ENCODE results near the gene PIM3.
"Not testable (repeated sequence)": the region's sequence is repeated elsewhere in the genome, so short reads cannot be mapped to it uniquely, and the experiment has no call there.

PIM3 gene

GRCh38 chr22:49973018-49973961 is 12.7 kb downstream of the PIM3 start:
- TF ChIP-seq ZFX (IDR thresholded peaks at IDR 0.05; ENCODE audit: borderline replicate concordance), result no peak
- no peak for TF ChIP-seq CTCF (IDR thresholded peaks at IDR 0.05)
- no peak overlapping the region for H3K27ac ChIP-seq

GRCh38 chr22:49975543-49976389 is 15.2 kb downstream of the PIM3 start:
- peak overlapping the region; percentile 33; the same call in 1 of the 2 replicates for H3K27ac ChIP-seq
- no peak for TF ChIP-seq ZFX (IDR thresholded peaks at IDR 0.05; ENCODE audit: borderline replicate concordance)
- no peak for TF ChIP-seq CTCF (IDR thresholded peaks at IDR 0.05)

- H3K27ac ChIP-seq, result peak overlapping the region; percentile 33
- TF ChIP-seq ZFX (IDR thresholded peaks at IDR 0.05; ENCODE audit: borderline replicate concordance) (no peak), CTCF (IDR thresholded peaks at IDR 0.05) (no peak)
Observed at GRCh38 chr22:49976439-49977175, 16.0 kb downstream of the PIM3 start.

- no peak overlapping the region for H3K27ac ChIP-seq
- no peak for TF ChIP-seq ZFX (IDR thresholded peaks at IDR 0.05; ENCODE audit: borderline replicate concordance)
- no peak for TF ChIP-seq CTCF (IDR thresholded peaks at IDR 0.05)
Observed at GRCh38 chr22:49977578-49977977, 17.0 kb downstream of the PIM3 start.

GRCh38 chr22:49979587-49980264 is 19.2 kb downstream of the PIM3 start:
- no peak overlapping the region for H3K27ac ChIP-seq
- TF ChIP-seq CTCF (IDR thresholded peaks at IDR 0.05) (peak; percentile 88), ZFX (IDR thresholded peaks at IDR 0.05; ENCODE audit: borderline replicate concordance) (no peak)

GRCh38 chr22:49981799-49982198 is 21.2 kb downstream of the PIM3 start:
- H3K27ac ChIP-seq, result not testable (repeated sequence)
